Transverse colon (tissue), 4 donors: Measurements from ENCODE around the gene SDR42E1. TPM values are rescaled to one million over a fixed set of nuclear protein-coding genes. Genes with fewer than 3 reads are reported as not detected.

Source experiments
- DNase-seq: peaks from one replicate; pipeline ENCODE4 v3.0.0-alpha.2; 2019
- H3K27ac ChIP-seq, 4 donors: fragments of 200-600 bp; sonication (generic); 2 replicates each; pipeline ENCODE4 v1.5.1; 2016 to 2018; ENCODE audit warnings: inconsistent platforms in 4 of 4
- H3K27me3 ChIP-seq: fragments of 200-600 bp; sonication (generic); 2 replicates; pipeline ENCODE4 v1.5.1; 2017; ENCODE audit warnings: inconsistent platforms
- H3K36me3 ChIP-seq, 4 donors: fragments of 200-600 bp; sonication (generic); 2 replicates each; pipeline ENCODE4 v1.5.1; 2017 to 2019; ENCODE audit warnings: inconsistent platforms in 4 of 4
- H3K4me1 ChIP-seq, 4 donors: fragments of 200-600 bp; sonication (generic); 2 replicates each; pipeline ENCODE4 v1.5.1; 2017 to 2020; ENCODE audit warnings: inconsistent platforms in 4 of 4
- H3K4me3 ChIP-seq, 4 donors: fragments of 200-600 bp; sonication (generic); 1 replicate in 1 of 4; 2 replicates in 3 of 4; pipeline versions ENCODE4 v1.5.1 to v1.6.1; 2017 to 2019; ENCODE audit warnings: inconsistent platforms in 4 of 4
- H3K9me3 ChIP-seq, 2 donors: fragments of 200-600 bp; sonication (generic); 2 replicates each; pipeline ENCODE4 v1.5.1; 2017 to 2019; ENCODE audit warnings: inconsistent platforms in 2 of 2
- EP300 ChIP-seq: sonication (generic); formaldehyde crosslinking; IDR thresholded peaks from one replicate; pipeline ENCODE4 v1.6.1; 2017; ENCODE audit warnings: antibody characterized with exemption, low read depth
- POLR2A ChIP-seq: fragments of 450-650 bp; IDR thresholded peaks from one replicate; pipeline ENCODE4 v1.6.1; 2016; ENCODE audit warnings: antibody characterized with exemption, mild to moderate bottlenecking, moderate library complexity
- POLR2AphosphoS5 ChIP-seq, 3 donors: sonication (generic); formaldehyde crosslinking; IDR thresholded peaks; one replicate each; pipeline ENCODE4 v1.6.1; 2016; ENCODE audit warnings: antibody characterized with exemption in 3 of 3
- WGBS, 2 donors: methylation state at CpG; one replicate each; pipeline ENCODE4 v1.1.5; 2018; ENCODE audit warnings: low coverage in 1 of 2; 5-methylcytosine and 5-hydroxymethylcytosine counted together
- in situ Hi-C, 4 donors: fragments of 200-750 bp; cut with MboI; loops; one replicate each; pipeline versions ENCODE4 v1.15.0 to v1.15.1; 2017; ENCODE audit warnings: low sequenced_read_pairs in 3 of 4, low pct_ligation_motif_present in 1 of 4, low pct_unique_long_range_greater_than_20kb in 1 of 4
- intact Hi-C: fragments of 100-400 bp; cut with DNase I; formaldehyde crosslinking; loops from one replicate; pipeline ENCODE4 v1.15.1; 2023; ENCODE audit warnings: low total_unique reads
- total RNA-seq, 4 donors: library from RNA; depleted of rRNA; stranded (reverse); fragments of >200 nt; gene quantifications; one replicate each; pipeline ENCODE4 v1.1.0, GENCODE V29; 2016
- TF ChIP-seq, protein P1 (sequence below), 5 experiments: fragments of 200-600 bp in 3 of 5; fragments of 450-650 bp in 2 of 5; sonication (generic) in 3 of 5; IDR thresholded peaks; 1 replicate in 2 of 5; 2 replicates in 3 of 5; pipeline ENCODE4 v1.5.1; 2016 to 2017; ENCODE audit warnings: antibody characterized with exemption in 5 of 5, inconsistent platforms in 3 of 5, mild to moderate bottlenecking in 2 of 5, moderate library complexity in 1 of 5

Gene SDR42E1
- total RNA-seq, 4 donors from 2014 or later = 3.4 to 12.2 (median 7.7) TPM

- in situ Hi-C loops (loop anchor here in 1 of 4 donors (25.0 kb wide), 1 partner anchor 193 kb away; no protein-coding TSS in a partner anchor), intact Hi-C loops (no loop called here)
- Histone ChIP-seq H3K27me3 (no peaks in the 10 kb centered on the region), H3K9me3 (no peaks in the 10 kb centered on the region), H3K4me1 (peaks cover 0 to 35% (median under 1%) of the 10 kb centered on the region in 4 donors), H3K36me3 (no peaks in the 10 kb centered on the region), H3K27ac (peak overlapping the region in 3 of 4 donors; percentile 17 to 30 (median 21)), H3K4me3 (no peak overlapping the region)
- peak in 1 of 3 donors; percentile 16 for TF ChIP-seq POLR2AphosphoS5 (IDR thresholded peaks at IDR 0.05)
- no peak for TF ChIP-seq EP300
- no peak for TF ChIP-seq POLR2A
- TF ChIP-seq, protein P1, sequence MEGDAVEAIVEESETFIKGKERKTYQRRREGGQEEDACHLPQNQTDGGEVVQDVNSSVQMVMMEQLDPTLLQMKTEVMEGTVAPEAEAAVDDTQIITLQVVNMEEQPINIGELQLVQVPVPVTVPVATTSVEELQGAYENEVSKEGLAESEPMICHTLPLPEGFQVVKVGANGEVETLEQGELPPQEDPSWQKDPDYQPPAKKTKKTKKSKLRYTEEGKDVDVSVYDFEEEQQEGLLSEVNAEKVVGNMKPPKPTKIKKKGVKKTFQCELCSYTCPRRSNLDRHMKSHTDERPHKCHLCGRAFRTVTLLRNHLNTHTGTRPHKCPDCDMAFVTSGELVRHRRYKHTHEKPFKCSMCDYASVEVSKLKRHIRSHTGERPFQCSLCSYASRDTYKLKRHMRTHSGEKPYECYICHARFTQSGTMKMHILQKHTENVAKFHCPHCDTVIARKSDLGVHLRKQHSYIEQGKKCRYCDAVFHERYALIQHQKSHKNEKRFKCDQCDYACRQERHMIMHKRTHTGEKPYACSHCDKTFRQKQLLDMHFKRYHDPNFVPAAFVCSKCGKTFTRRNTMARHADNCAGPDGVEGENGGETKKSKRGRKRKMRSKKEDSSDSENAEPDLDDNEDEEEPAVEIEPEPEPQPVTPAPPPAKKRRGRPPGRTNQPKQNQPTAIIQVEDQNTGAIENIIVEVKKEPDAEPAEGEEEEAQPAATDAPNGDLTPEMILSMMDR (IDR thresholded peaks at IDR 0.05) = no peak
- 55 to 62% methylated on average over 2 to 6 of the region's 6 CpGs for WGBS, 2 donors
- DNase-seq = no peak
Observed at GRCh38 chr16:82043680-82044584, 32.7 kb upstream of the SDR42E1 start.

DNA sequence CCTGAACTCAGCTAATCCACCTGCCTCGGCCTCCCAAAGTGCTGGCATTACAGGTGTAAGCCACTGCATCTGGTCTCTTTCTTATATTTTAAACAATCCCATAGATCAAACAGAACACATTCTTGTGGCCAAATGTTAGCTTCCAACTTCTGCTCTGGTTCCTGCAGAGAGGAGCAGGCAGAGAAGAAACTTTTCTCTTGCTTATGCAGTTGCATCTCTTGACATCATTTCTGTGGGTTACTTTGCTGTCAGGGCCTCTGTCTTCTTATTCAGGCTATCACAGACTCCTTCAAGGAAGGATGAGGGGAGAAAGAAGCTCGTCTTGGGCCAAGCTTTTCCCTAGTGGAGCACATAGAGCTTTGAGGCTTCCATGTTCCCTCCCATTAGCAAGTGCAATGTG is 31.6 kb upstream of the SDR42E1 start:
- H3K9me3 ChIP-seq = no peaks in the 10 kb centered on the region
- peak overlapping the region in 1 of 4 donors; percentile 16 for H3K27ac ChIP-seq
- WGBS, 2 donors = 84 to 100% methylated on average over 1 to 2 of the region's 2 CpGs
- no peaks in the 10 kb centered on the region for H3K36me3 ChIP-seq
- intact Hi-C loops = no loop called here
- H3K4me3 ChIP-seq = no peak overlapping the region
- in situ Hi-C loops = loop anchor here in 1 of 4 donors (25.0 kb wide), 1 partner anchor 194 kb away; no protein-coding TSS in a partner anchor
- H3K27me3 ChIP-seq = no peaks in the 10 kb centered on the region
- no peak for DNase-seq
- peaks cover 0 to 31% (median 0%) of the 10 kb centered on the region in 4 donors for H3K4me1 ChIP-seq
- TF ChIP-seq EP300 (no peak), POLR2A (no peak), POLR2AphosphoS5 (IDR thresholded peaks at IDR 0.05) (no peak)
- TF ChIP-seq, protein P1 (IDR thresholded peaks at IDR 0.05) = no peak

DNA sequence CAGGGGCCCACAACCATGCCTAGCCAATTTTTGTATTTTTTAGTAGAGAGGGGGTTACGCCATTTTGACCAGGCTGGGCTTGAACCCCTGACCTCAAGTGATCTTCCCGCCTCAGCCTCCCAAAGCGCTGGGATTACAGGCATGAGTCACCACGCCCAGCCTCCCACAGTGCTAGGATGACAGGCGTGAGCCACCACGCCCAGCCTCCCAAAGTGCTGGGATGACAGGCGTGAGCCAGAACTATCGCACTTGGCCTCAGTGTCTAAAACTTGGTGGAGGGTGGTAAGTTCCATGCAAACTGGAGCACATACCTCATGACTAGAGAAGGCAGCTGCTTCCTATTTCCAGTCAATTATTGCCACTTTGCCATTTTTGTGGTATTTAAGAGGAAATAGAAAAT is 30.9 kb upstream of the SDR42E1 start:
- no peaks in the 10 kb centered on the region for H3K36me3 ChIP-seq
- no peak overlapping the region for H3K27ac ChIP-seq
- in situ Hi-C loops (loop anchor here in 1 of 4 donors (25.0 kb wide), 1 partner anchor 195 kb away; no protein-coding TSS in a partner anchor), intact Hi-C loops (no loop called here)
- H3K4me1 ChIP-seq = peaks cover 0 to 27% (median 0%) of the 10 kb centered on the region in 4 donors
- TF ChIP-seq, protein P1 (IDR thresholded peaks at IDR 0.05) = no peak
- no peak for TF ChIP-seq EP300
- no peak for TF ChIP-seq POLR2A
- no peak for TF ChIP-seq POLR2AphosphoS5 (IDR thresholded peaks at IDR 0.05)
- no peak overlapping the region for H3K4me3 ChIP-seq
- DNase-seq = peak; percentile 31
- no peaks in the 10 kb centered on the region for H3K27me3 ChIP-seq
- H3K9me3 ChIP-seq = no peaks in the 10 kb centered on the region
- 80% methylated on average over 8 of the region's 8 CpGs; no CpG with 5 or more reads in 1 of the 2 donors for WGBS, 2 donors

GRCh38 chr16:82041542-82041941 is 30.3 kb upstream of the SDR42E1 start:
- H3K4me3 ChIP-seq = no peak overlapping the region
- no peaks in the 10 kb centered on the region for H3K27me3 ChIP-seq
- DNase-seq = no peak
- H3K9me3 ChIP-seq = no peaks in the 10 kb centered on the region
- TF ChIP-seq POLR2AphosphoS5 (IDR thresholded peaks at IDR 0.05) (peak in 1 of 3 donors; percentile 17), EP300 (no peak)
- peaks cover 0 to 21% (median 0%) of the 10 kb centered on the region in 4 donors for H3K4me1 ChIP-seq
- no peaks in the 10 kb centered on the region for H3K36me3 ChIP-seq
- 71 to 73% methylated on average over 4 of the region's 4 CpGs for WGBS, 2 donors
- H3K27ac ChIP-seq = peak overlapping the region in 2 of 4 donors; percentile 2 to 34
- intact Hi-C loops (no loop called here), in situ Hi-C loops (loop anchor here in 1 of 4 donors (25.0 kb wide), 1 partner anchor 196 kb away; no protein-coding TSS in a partner anchor)
